Measurements from ENCODE around the gene AKIRIN1.
A peak's percentile ranks its signal among the peaks of the same experiment; 100 is the strongest.
"Not testable (repeated sequence)": the region's sequence is repeated elsewhere in the genome, so short reads cannot be mapped to it uniquely, and the experiment has no call there.

The AKIRIN1 gene, protein sequence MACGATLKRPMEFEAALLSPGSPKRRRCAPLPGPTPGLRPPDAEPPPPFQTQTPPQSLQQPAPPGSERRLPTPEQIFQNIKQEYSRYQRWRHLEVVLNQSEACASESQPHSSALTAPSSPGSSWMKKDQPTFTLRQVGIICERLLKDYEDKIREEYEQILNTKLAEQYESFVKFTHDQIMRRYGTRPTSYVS

DNA sequence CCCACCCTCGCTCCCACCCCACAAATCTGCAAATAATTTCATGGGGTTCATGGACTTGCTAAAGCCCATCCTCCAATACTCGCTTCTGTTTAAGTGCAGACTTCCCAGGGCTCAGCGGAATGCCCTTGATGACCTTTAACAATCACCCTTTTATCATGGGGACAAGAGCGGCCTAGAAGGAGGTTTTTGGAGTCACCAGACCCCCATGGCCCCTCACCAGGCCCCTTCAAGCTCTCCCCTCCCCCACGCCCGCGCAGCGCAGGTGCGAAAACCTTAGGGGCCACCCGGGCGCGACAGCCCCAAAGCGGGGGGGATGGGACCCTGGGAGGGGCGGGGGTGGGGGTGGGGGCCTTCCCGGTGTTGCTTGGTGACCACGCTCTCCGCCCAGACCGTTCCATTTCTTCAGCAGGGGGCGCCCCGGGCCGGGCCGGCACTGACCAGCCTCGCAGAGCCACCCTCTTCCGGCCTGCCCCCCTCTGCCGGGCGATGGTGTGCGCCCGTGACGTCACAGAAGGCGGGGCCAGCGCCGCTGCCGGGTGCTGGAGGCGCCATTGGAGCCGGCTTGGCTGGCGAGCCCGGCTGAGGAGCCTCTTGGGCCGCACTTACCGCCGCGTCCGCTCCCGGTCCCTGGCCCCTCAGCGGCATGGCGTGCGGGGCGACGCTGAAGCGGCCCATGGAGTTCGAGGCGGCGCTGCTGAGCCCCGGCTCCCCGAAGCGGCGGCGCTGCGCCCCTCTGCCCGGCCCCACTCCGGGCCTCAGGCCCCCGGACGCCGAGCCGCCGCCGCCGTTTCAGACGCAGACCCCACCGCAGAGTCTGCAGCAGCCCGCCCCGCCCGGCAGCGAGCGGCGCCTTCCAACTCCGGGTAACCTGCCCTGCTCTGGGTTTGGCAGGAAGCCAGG is at the start of gene AKIRIN1:
Gene AKIRIN1 (plus strand): TSS at position 539 of the 900 bp plus-strand sequence. CDS start 105 bp downstream, at position 644.
- peak; percentile 98 for DNase-seq

DNA sequence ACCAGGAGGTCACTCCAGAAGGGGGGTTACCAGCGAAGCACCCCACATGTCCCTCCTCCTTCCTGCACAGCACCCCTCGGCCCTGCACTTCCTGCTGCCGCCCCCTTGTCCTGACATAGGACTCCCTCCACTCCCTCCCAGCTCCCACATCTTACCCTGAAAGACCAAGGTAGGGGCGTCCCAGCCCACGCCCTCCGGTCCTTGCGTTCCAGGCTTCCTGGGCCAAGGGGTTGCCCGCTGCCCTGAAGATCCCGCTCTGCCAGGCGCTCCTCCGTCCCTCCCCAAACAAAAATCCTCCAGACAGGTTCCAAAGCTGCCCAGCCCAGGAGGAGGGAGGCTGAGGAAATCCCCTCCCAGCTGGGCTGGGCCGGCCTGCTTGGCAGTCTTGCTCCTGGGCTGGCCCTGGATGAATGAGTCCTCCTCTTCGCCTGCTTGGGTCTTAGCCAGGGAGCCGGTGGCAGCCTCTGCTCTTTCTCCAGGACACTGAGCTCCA is 49.5 kb upstream of the AKIRIN1 start, which contains the start of gene RHBDL2:
Gene RHBDL2 (minus strand): TSS at position 304 of the 493 bp plus-strand sequence. CDS start 22,618 bp downstream, outside the sequence.
- no peak for DNase-seq

DNA sequence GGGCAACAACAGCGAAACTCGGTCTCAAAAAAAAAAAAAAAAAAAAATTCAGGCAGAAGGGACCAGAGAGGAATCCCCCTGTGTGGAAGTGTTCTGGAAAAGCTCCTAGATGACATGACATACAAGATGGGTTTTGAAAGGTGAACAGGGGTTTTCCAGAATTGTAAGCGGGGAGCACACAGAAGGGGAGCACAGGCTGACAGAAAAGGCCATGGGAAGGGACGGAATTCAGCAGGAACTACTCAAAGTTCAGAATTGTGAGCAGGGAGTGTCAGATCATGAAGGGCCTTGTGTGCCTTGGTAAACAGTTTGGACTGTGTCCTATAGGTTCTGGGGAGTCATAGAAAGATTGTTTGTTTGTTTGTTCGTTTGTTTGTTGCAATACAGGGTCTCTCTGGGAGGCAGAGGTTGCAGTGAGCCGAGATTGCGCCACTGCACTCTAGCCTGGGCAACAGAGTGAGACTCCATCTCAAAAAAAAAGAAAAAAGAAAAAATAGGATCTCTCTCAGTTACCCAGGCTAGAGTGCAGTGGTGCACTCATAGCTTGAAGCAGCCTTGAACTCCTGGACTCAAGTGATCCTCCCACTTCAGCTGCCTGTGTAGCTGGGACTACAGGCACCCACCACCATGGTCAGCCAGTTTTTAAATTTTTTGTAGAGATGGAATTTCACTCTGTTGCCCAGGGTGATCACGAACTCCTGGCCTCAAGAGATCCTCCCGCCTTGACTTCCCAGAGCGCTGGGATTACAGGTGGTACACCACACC is 48.2 kb upstream of the AKIRIN1 start:
- DNase-seq = no peak

DNA sequence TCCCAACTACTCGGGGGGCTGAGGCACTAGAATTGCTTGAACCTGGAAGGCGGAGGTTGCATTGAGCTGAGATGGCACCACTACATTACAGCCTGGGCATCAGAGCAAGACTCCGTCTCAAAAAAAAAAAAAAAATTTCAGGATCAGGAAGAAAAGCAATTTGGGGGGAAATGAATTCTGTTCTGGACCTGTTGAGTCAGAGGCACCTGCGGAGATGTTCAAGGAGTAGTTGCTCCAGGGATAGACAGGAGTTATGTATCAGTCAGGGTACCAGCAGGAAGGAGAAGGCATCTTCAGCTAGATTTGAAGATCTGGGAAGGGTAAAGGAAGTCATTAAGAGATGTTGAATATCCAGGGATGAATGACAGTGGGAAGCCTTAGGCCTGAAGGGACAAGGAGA is 46.5 kb upstream of the AKIRIN1 start:
- DNase-seq = no peak

DNA sequence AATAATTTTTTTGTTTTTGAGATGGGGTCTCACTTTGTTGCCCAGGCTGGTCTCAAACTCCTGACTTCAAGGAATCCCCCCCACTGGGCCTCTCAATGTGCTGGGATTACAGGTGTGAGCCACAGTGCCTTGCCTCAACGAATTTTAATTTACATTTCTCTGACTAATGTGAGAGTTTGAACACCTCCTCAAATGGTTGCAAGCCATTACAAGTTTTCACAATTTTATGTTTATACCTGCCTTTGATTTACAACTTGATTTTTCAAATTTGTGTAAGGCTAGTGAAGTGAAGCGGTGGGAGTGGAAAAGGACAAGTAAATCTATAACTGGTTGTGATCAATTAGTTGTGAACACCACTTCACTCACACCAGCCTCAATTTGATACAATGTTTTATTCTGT is 40.5 kb upstream of the AKIRIN1 start:
- no peak for DNase-seq

DNA sequence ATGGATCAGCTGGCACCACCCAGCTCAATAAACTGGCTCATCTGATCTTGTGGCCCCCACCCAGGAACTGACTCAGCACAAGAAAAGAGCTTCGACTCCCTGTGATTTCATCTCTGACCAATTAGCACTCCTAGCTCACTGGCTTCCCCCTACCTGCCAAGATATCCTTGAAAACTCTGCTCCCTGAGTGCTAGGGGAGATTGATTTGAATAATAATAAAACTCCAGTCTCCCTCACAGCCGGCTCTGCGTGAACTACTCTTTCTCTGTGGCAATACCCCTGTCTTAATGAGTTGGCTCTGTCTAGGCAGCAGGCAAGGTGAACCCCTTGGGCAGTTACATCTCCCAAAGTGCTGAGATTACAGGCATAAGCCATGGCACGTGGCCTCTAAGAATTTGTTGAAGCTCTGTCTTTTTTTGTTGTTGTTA is 37.6 kb upstream of the AKIRIN1 start:
- no peak for DNase-seq

DNA sequence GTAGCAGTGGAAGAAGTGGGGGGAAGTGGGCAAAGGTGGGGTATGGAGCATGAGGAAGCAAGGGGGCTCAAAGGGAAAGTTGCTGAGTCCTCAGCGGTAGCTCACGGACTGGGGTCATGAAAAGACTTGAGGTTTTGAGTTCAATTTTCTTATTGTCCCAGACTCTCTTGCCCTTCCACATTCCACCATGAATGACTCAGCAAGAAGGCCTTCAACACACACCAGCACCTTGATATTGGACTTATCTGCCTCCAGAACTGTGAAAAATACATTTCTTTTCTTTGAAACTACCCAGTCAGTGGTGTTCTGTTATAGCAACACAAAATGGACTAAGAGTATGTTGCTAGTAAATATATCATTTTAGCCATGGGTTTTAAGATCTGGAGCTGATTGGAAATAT is 32.1 kb upstream of the AKIRIN1 start:
- no peak for DNase-seq

DNA sequence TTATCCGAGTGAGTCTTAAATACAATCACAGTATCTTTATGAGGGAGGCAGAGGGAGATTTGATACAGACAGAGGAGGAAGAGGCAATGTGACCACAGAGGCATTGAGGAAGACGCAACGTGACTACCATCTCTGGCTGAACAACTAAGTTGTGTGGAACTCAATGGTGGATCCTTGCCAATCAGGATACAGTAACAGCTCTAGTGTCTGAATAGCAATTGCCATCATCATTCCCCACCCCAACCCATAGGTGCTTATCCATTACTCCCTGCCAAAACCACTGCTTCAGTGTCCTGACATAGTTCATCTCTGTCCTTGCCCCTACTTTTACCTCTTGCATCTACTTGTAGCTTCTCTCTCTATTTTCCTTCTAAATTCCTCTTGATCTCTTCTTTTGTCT is 29.0 kb upstream of the AKIRIN1 start:
- no peak for DNase-seq

DNA sequence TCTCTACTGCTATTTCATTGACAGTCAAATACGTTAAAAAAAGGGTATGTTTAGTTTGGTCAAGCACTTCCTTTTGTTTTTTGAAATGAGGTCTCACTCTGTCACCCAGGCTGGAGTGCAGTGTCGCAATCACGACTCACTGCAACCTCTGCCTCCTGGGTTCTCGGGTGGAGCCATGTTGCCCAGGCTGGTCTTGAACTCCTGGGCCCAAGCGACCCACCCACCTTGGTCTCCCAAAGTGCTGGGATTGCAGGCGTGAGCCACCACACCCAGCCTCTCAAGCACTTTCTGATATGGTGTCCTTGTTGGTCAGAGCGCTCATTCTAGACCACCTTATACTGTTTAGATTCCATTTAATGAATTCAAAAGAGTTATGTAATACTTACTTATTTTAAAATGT is 28.5 kb upstream of the AKIRIN1 start:
- no peak for DNase-seq

DNA sequence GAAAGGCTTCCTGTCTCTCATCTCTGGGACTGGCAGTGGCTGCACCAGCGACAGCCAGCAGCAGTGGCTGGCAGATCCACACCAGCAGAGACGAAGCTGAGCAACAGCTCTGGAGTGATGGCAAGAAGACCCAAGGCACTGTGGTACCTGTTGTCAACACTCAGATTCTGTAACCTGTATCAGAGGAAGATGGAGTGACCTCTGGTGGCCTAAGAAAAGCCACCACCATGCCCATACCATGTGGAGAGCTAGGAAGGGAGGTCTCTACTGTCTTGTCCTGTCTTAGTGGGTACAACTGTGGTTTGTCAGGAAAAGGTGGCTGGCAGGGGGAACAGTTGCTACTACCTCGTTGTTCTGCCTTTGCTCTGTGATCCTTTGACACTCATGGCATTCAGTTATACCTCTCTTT is 26.9 kb upstream of the AKIRIN1 start:
- no peak for DNase-seq

DNA sequence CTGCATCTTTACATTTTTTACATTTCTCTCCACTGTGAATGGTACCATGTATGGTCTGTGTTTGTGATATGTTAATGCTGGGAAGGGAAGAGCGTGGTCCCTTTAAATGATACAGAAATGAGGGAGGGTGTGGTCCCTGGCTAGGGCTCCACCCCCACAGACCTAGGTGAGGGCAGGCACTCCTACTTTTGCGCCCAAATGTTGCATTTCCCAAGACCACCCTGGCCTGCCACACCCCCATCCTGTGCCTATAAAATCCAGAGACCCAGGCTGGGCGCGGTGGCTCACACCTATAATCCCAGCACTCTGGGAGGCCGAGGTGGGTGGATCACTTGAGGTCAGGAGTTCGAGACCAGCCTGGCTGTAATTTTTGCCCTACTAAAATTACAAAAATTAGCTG is 17.9 kb upstream of the AKIRIN1 start:
- DNase-seq = not testable (repeated sequence)

DNA sequence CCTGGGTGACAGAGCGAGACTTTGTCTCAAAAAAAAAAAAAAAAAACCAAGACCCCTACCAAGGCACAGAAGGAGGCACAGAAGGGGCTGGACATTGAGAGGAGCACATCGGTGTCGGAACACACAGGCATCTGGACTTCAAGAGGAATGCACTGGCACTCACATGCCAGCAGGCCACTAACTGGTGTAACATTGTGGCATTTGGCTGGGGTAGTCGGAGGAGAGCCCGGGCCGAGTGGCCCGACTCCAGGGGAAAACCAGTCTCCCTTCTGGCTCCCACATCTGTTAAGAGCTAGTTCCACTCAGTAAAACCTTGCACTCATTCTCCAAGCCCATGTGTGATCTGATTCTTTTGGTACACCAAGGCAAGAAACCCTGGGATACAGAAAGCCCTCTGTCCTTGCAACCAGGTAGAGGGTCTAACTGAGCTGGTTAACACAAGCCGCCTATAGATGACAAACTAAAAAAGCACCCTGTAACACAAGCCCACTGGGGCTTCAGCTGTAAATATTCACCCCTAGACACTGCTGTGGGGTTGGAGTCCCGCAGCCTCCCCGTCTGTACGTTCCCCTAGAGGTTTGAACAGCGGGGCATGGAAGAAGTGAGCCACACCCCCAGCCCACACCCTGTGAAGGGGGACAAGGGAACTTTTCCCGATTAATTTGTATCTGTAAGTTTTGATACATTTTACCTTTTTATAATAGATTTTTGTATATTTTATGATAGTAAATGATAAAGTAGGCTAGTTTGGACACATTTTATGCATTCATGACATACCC is 17.2 kb upstream of the AKIRIN1 start:
- no peak for DNase-seq

DNA sequence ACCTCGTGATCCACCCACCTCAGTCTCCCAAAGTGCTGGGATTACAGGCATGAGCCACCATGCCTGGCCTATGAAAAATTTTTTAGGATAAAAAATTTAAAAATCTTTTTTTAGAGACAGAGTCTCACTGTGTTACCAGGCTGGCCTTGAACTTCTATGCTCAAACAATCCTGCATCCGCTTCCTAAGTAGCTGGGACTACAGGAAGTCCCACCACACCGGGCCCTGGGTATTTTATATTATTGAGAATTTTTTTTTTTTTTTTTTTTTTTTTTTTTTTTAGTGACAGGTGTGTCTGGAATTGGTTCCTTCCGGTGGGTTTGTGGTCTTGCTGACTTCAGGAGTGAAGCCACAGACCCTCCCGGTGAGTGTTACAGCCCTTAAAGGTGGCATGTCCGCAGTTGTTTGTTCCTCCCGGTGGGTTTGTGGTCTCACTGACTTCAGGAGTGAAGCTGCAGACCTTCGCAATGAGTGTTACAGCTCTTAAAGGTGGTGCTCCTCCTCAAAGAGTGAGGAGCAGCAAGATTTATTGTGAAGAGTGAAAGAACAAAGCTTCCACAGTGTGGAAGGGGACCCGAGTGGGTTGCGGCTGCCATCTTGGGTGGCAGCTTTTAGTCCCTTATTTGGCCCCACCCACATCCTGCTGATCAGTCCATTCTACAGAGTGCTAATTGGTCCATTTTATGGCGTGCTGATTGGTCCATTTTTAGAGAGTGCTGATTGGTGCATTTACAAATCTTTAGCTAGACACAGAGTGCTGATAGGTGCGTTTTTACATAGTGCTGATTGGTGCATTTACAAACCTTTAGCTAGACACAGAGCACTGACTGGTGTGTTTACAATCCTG is 13.5 kb upstream of the AKIRIN1 start:
- DNase-seq = not testable (repeated sequence)

DNA sequence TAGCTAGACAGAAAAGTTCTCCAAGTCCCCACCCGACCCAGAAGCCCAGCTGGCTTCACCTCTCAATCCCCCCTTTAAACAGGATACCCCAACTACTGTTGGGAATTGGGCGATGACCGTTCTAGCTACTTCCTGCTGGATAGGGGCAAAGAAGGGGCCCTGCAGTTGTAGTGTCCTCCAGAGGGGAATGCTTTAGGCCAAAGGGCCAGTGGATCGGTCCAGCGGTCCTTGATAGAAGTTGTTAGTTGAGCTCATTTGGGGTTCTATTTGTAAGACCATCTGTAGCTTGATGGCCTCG is 12.9 kb upstream of the AKIRIN1 start:
- DNase-seq = not testable (repeated sequence)

DNA sequence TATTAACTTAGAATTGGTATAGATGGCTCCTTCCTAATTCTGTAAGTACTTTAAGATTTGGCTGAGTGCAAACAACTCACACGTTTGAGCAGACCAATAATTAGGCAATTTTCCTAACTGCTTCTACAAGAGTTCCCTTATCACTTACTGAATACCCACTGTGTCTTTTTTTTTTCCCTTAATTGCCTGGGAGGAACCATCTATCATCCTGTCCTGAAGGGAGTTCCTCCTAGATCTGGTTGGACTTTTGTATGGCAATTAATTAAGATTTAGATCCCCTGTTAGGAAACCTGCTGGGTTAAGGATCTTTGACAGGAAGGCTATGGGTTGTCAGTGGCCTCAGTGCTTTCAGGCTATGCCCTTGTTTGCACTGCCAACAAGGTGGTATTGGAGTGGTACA is 11.7 kb upstream of the AKIRIN1 start:
- not testable (repeated sequence) for DNase-seq

DNA sequence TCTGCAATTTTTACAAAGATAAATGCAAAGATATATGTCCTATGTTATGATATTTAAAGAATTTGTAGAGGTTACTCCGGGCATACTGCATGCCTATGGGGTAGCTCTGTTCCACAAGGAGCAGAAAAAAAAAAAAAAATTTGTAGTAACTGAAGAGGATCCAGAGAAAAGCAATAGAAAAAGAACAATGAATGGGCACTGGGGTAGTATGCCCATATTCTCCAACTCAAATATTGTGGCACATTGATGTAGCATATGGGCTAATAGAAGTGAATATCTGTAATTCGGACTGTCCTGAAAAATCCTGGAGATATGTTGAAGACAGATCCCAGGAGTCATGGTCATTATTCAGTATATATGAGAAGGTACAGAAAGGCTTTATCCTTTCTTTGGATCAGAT is 1.1 kb upstream of the AKIRIN1 start:
- DNase-seq = no peak

DNA sequence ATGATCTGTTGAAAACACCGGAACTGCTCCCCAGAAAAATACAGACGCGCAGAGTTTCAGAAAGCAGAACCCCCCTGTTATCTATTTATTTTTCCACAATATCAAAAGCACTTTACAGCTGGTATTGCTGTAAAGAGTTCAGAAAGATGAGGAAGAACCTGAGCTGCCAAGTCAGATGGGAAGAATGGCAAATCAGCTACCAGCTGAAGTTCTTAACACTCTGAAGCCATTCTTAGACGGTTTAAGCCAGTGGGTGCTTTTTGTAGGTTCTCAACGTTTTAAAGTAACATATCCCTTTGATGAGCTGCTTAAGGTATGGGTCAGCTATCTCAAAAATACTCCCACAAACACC is 714 bp upstream of the AKIRIN1 start:
- no peak for DNase-seq

DNA sequence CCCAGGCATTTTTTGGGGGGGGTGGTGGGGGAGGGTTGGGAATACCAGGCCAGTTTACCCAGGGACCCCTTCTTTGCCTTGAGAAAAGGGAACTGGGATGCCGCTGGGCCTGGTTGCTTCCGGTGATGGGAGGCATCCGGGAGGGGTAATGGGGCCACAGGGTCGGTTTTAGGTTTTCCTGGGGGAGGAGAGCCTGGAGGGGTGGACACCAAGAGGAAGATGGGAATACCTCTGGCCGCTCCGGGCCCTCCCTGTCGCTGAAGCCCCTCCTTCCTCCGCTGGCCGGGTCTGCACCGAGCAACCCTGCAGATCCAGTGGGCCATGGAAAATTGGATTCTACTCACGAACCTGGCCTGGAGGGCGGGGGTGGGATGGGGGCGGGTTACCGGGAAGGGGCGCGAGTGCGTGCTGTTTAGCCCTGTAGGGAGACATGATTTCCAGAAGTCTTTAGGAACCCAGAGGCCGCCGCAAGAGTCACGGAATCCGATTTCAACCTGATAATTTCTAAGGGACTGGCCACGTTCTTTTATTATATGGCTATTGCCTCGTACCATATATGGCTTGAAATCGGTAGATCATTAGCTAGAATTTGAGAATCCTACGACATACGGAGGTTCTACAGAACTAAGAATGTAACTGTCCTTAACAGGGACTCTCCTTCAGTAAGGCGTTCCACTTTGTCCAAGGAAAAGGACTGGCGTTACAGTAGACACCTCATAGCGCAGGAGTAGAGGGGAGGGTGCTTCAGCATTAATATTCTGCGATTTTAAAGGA is 749 bp downstream of the AKIRIN1 start:
- DNase-seq = peak; percentile 44

DNA sequence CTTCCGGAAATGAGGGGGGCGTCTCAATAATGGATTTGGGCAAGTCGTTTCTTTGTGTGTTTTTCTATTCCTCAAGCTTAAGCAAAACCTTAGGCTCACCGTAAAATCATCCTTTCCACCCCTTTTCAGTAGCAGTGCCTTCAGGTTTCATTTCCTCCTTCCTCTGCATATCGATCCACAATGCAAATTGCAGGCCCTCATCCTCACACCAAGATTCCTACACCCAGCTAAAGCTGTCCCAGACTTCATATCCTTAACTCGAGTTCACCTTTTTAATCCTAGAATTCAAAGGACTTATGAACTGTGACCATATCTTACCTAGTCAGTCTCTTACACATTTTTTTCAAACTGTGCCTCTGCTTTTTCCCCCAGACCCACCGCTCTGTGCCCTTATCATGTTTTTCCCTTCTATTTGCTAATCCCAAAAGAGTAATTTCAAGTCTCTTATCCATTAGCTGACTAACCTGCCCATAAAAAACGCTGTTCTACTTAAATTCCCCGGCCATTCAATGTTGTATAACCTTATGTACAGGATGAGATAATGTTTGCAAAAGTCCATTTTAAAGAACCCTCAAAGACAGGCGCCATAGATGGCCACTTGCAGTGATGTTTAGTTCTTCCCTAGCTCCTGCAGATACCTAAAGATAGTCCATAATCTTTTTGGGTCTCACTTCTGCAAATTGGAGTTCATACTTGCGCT is 1.5 kb downstream of the AKIRIN1 start:
- DNase-seq = no peak

DNA sequence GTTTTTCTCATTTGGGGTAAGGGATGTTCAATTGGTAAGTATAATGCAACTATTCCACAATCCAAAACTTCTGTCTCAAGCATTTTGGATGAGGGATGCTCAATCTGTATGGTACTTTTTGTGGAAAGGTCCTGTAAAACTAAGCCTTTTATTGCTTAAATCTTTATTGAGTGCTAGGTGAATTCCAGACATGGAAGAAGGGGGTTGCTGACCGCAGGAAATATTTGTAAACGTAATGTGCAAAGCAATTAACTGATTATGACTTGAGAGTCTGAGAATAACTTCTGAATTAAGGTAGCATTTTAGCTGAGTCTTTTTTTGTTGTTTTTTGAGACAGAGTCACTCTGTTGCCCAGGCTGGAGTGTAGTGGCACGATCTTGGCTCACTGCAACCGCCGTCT is 3.1 kb downstream of the AKIRIN1 start:
- no peak for DNase-seq
